Heart right ventricle (tissue), 16 donors: ENCODE measurements around the gene KCNH1. TPM values are rescaled to one million over a fixed set of nuclear protein-coding genes. Genes with fewer than 3 reads are reported as not detected.

Experiments
- ATAC-seq, 8 donors: fragments of 200-7000 bp; cut with Tn5 transposase; one replicate each; pipeline ENCODE4 v1.9.1; 2020; ENCODE audit warnings: mild to moderate bottlenecking in 8 of 8, moderate library complexity in 8 of 8, moderate number of reproducible peaks in 1 of 8
- DNase-seq, 2 donors: peaks; one replicate each; pipeline ENCODE4 v3.0.0-alpha.2; 2020
- H3K27ac ChIP-seq, 10 donors: fragments of 200-600 bp; sonication (generic) in 2 of 10; one replicate each; pipeline versions ENCODE4 v1.5.0 to v1.8.0; 2020 to 2022; ENCODE audit warnings: mild to moderate bottlenecking in 3 of 10
- H3K27me3 ChIP-seq, 7 donors: fragments of 200-600 bp; one replicate each; pipeline ENCODE4 v1.8.0; 2021 to 2022; ENCODE audit warnings: mild to moderate bottlenecking in 2 of 7
- H3K36me3 ChIP-seq, 9 donors: fragments of 200-600 bp; sonication (generic) in 1 of 9; one replicate each; pipeline versions ENCODE4 v1.5.0 to v1.8.0; 2020 to 2022; ENCODE audit warnings: mild to moderate bottlenecking in 2 of 9
- H3K4me1 ChIP-seq, 9 donors: fragments of 200-600 bp; sonication (generic) in 1 of 9; one replicate each; pipeline versions ENCODE4 v1.5.0 to v1.8.0; 2020 to 2022; ENCODE audit warnings: mild to moderate bottlenecking in 4 of 9
- H3K4me3 ChIP-seq, 10 donors: fragments of 200-600 bp; sonication (generic) in 2 of 10; one replicate each; pipeline versions ENCODE4 v1.5.0 to v1.8.0; 2020 to 2022; ENCODE audit warnings: mild to moderate bottlenecking in 7 of 10, moderate library complexity in 2 of 10
- H3K9me3 ChIP-seq, 11 donors: fragments of 200-600 bp in 10 of 11; sonication (generic) in 2 of 11; one replicate each; pipeline versions ENCODE4 v1.5.0 to v1.8.0; 2013 to 2022; ENCODE audit warnings: mild to moderate bottlenecking in 2 of 11, control low read depth in 1 of 11, moderate library complexity in 1 of 11
- CTCF ChIP-seq, 9 donors: fragments of 200-600 bp; sonication (generic) in 2 of 9; IDR thresholded peaks; one replicate each; pipeline versions ENCODE4 v1.5.0 to v1.8.0; 2021 to 2022; ENCODE audit warnings: antibody characterized with exemption in 9 of 9, mild to moderate bottlenecking in 5 of 9, moderate library complexity in 1 of 9
- WGBS, 2 donors: extraction: QIAGEN DNeasy Blood & Tissue Kit; methylation state at CpG; one replicate each; pipeline ENCODE4 v1.1.7; 2013; ENCODE audit warnings: inconsistent platforms in 1 of 2; 5-methylcytosine and 5-hydroxymethylcytosine counted together
- intact Hi-C, 10 donors: fragments of 100-400 bp; cut with DNase I; formaldehyde crosslinking; loops; one replicate each; pipeline versions ENCODE4 v1.11.1 to v1.14.2; 2022
- polyA plus RNA-seq, 2 donors: library from polyadenylated mRNA; stranded (reverse); fragments of 200-250 nt; gene quantifications; one replicate each; pipeline ENCODE4 v1.2.3, GENCODE V29; 2013
- total RNA-seq, 10 donors: library from RNA; stranded (reverse); fragmentation: NEBNext Ultra II Directional in 3 of 10; extraction: Animal tissue kit (Norgen Biotek cat#: 25700) in 3 of 10; gene quantifications; one replicate each; pipeline versions ENCODE4 v1.2.1 to v1.2.4, GENCODE V29; 2021 to 2023
- donor health status: Arrhythmogenic right ventricular cardiomyopathy.
- donor health status: ischemic (EF 13 %, LVEDD 7.1; RV severe dilation, severe dysfunction).
- donor health status: healthy with polysubstance abuse.
- donor health status: DM: no; HTN: yes; CAD: no.
- donor health status: DM: no; HTN: no; CAD: no.
- donor health status: ischemic (EF 25% LVEDD 6.9; RV normal size, moderate dysfunction).
- donor health status: ischemic (EF 25% LVEDD 5.7; RV mildly dilated, moderate dysfunction).
- donor health status: healthy.
- donor health status: DM: yes; HTN: yes; CAD: no.
- donor health status: Ischemic cardiomyopathy.
- donor health status: ischemic (EF 35%, LVEDD 5.7; RV mildly dilated, moderate dysfunction).
- donor health status: nonischemic (EF 11% LVEDD 7.7; RV severe dilation, severe dysfunction).
- donor health status: DM: yes; HTN: yes; CAD: no.
- donor health status: PGD.
- donor health status: ischemic (EF 29% LVEDD 5.4; RV normal size, mild dysfunction).
- donor health status: nonischemic (EF 23%, LVEDD 6.1; RV moderate dilation, normal function).

KCNH1 gene
- total and polyA plus RNA-seq, 12 donors = 0.09 TPM; not detected in 11

GRCh38 chr1:210883821-210884220 lies 250.1 kb downstream of the KCNH1 start:
- peaks cover 0 to 4% (median 0%) of the 10 kb centered on the region in 7 donors for H3K27me3 ChIP-seq
- 72 to 73% methylated on average over 2 of the region's 2 CpGs for WGBS, 2 donors
- no peaks in the 10 kb centered on the region for H3K4me1 ChIP-seq
- DNase-seq (no peak), ATAC-seq (no peak)
- intact Hi-C loops = no loop called here
- no peaks in the 10 kb centered on the region for H3K36me3 ChIP-seq
- no peak for TF ChIP-seq CTCF (IDR thresholded peaks at IDR 0.05)
- H3K4me3 ChIP-seq = no peak overlapping the region
- H3K9me3 ChIP-seq = peaks cover 0 to 5% (median 0%) of the 10 kb centered on the region in 11 donors
- H3K27ac ChIP-seq = no peak overlapping the region

GRCh38 chr1:210882414-210883221 lies 251.3 kb downstream of the KCNH1 start:
- TF ChIP-seq CTCF (IDR thresholded peaks at IDR 0.05) = no peak
- Histone ChIP-seq H3K36me3 (no peaks in the 10 kb centered on the region), H3K4me1 (no peaks in the 10 kb centered on the region), H3K27ac (no peak overlapping the region), H3K4me3 (no peak overlapping the region), H3K9me3 (peaks cover 0 to 12% (median 0%) of the 10 kb centered on the region in 11 donors), H3K27me3 (peaks cover 0 to 4% (median 0%) of the 10 kb centered on the region in 7 donors)
- 65 to 66% methylated on average over 8 of the region's 8 CpGs for WGBS, 2 donors
- ATAC-seq (no peak), DNase-seq (no peak)
- intact Hi-C loops = no loop called here

GRCh38 chr1:210878564-210878963 lies 255.4 kb downstream of the KCNH1 start:
- Histone ChIP-seq H3K27ac (no peak overlapping the region), H3K4me1 (no peaks in the 10 kb centered on the region), H3K4me3 (no peak overlapping the region), H3K27me3 (no peaks in the 10 kb centered on the region), H3K9me3 (peaks cover 0 to 12% (median 0%) of the 10 kb centered on the region in 11 donors), H3K36me3 (no peaks in the 10 kb centered on the region)
- no peak for TF ChIP-seq CTCF (IDR thresholded peaks at IDR 0.05)
- DNase-seq = no peak
- intact Hi-C loops = no loop called here
- ATAC-seq = no peak

- no peak for TF ChIP-seq CTCF (IDR thresholded peaks at IDR 0.05)
- Histone ChIP-seq H3K27ac (no peak overlapping the region), H3K4me1 (no peaks in the 10 kb centered on the region), H3K36me3 (no peaks in the 10 kb centered on the region), H3K4me3 (no peak overlapping the region), H3K9me3 (peaks cover 0 to 12% (median 0%) of the 10 kb centered on the region in 11 donors), H3K27me3 (no peaks in the 10 kb centered on the region)
- no peak for DNase-seq
- intact Hi-C loops = no loop called here
- no peak for ATAC-seq
Observed at GRCh38 chr1:210876275-210876674, 257.7 kb downstream of the KCNH1 start.
